Measurements from ENCODE around the gene CARD9.
"Not testable (repeated sequence)": the region's sequence is repeated elsewhere in the genome, so short reads cannot be mapped to it uniquely, and the experiment has no call there.

Gene CARD9

GRCh38 chr9:136333045-136333444 lies 40.4 kb downstream of the CARD9 start:
- no peak for DNase-seq

- DNase-seq: no peak
These were observed 40.9 kb downstream of the CARD9 start for GRCh38 chr9:136332482-136332983.

- DNase-seq: no peak
These were observed 41.6 kb downstream of the CARD9 start for GRCh38 chr9:136331556-136332481.

GRCh38 chr9:136331030-136331429 lies 42.4 kb downstream of the CARD9 start:
- no peak for DNase-seq

- DNase-seq: no peak
These were observed 43.0 kb downstream of the CARD9 start for GRCh38 chr9:136330406-136330990.

GRCh38 chr9:136329636-136330405 lies 43.6 kb downstream of the CARD9 start:
- no peak for DNase-seq

- no peak for DNase-seq
These were observed 44.2 kb downstream of the CARD9 start for GRCh38 chr9:136329211-136329627.

- no peak for DNase-seq
These were observed 44.8 kb downstream of the CARD9 start for GRCh38 chr9:136328622-136329041.

- DNase-seq: no peak
These were observed 45.4 kb downstream of the CARD9 start for GRCh38 chr9:136328011-136328621.

GRCh38 chr9:136327304-136327974 lies 46.0 kb downstream of the CARD9 start, which contains the start of gene GPSM1:
TSS of gene GPSM1 (plus strand) at chr9:136327539. CDS start at chr9:136327696, 157 bp downstream.
- DNase-seq: no peak

- no peak for DNase-seq
These were observed 46.6 kb downstream of the CARD9 start for GRCh38 chr9:136326761-136327303.

GRCh38 chr9:136326061-136326760 lies 47.3 kb downstream of the CARD9 start:
- DNase-seq: no peak

GRCh38 chr9:136325358-136325757 lies 48.1 kb downstream of the CARD9 start:
- DNase-seq: no peak

GRCh38 chr9:136324501-136325300 lies 48.8 kb downstream of the CARD9 start:
- DNase-seq: no peak

GRCh38 chr9:136323371-136323789 lies 50.1 kb downstream of the CARD9 start:
- no peak for DNase-seq

GRCh38 chr9:136322756-136323330 lies 50.6 kb downstream of the CARD9 start:
- DNase-seq: no peak

- DNase-seq: no peak
These were observed 51.9 kb downstream of the CARD9 start for GRCh38 chr9:136321561-136321960.

- not testable (repeated sequence) for DNase-seq
These were observed 52.5 kb downstream of the CARD9 start for GRCh38 chr9:136320972-136321371.

GRCh38 chr9:136319955-136320354 lies 53.5 kb downstream of the CARD9 start:
- not testable (repeated sequence) for DNase-seq

- DNase-seq: not testable (repeated sequence)
These were observed 54.2 kb downstream of the CARD9 start for GRCh38 chr9:136319244-136319643.
